H9 (cell line): Measurements from ENCODE around the gene THSD7A. TPM values are rescaled to one million over a fixed set of nuclear protein-coding genes. Genes with fewer than 3 reads are reported as not detected.

Experiments used
- DNase-seq: peaks from one replicate; pipeline ENCODE4 v3.0.0-alpha.2; 2017
- H2AFZ ChIP-seq: one replicate; pipeline ENCODE4 v1.6.1; 2013; ENCODE audit warnings: mild to moderate bottlenecking, low read length, control low read depth, moderate library complexity
- H2AK5ac ChIP-seq: 2 replicates; pipeline ENCODE4 v1.6.1; 2013; ENCODE audit warnings: low read length, control low read depth, mixed read lengths; ENCODE audit not compliant: insufficient read length
- H2BK120ac ChIP-seq: one replicate; pipeline ENCODE4 v1.6.1; 2013; ENCODE audit warnings: low read depth, mild to moderate bottlenecking, low read length, control low read depth, inconsistent platforms; ENCODE audit not compliant: poor library complexity, severe bottlenecking
- H2BK12ac ChIP-seq: 2 replicates; pipeline ENCODE4 v1.6.1; 2013; ENCODE audit warnings: low read length, control low read depth, mixed read lengths, low read depth; ENCODE audit not compliant: insufficient read length
- H2BK15ac ChIP-seq: 2 replicates; pipeline ENCODE4 v1.6.1; 2013; ENCODE audit warnings: low read depth, low read length, control low read depth
- H2BK20ac ChIP-seq: one replicate; pipeline ENCODE4 v1.6.1; 2013; ENCODE audit warnings: low read depth, mild to moderate bottlenecking, low read length, control low read depth, inconsistent platforms; ENCODE audit not compliant: poor library complexity, severe bottlenecking
- H2BK5ac ChIP-seq: 2 replicates; pipeline ENCODE4 v1.6.1; 2013; ENCODE audit warnings: low read length, control low read depth, mixed read lengths; ENCODE audit not compliant: insufficient read length
- H3K14ac ChIP-seq: 2 replicates; pipeline ENCODE4 v1.6.1; 2013; ENCODE audit warnings: low read length, control low read depth; ENCODE audit not compliant: insufficient read depth
- H3K18ac ChIP-seq: 2 replicates; pipeline ENCODE4 v1.6.1; 2013; ENCODE audit warnings: low read depth, mild to moderate bottlenecking, mixed read lengths, low read length, control low read depth; ENCODE audit not compliant: insufficient read length
- H3K23ac ChIP-seq: 2 replicates; pipeline ENCODE4 v1.6.1; 2013; ENCODE audit warnings: low read length, control low read depth, mixed read lengths, low read depth; ENCODE audit not compliant: insufficient read length
- H3K23me2 ChIP-seq: 2 replicates; pipeline ENCODE4 v1.6.1; 2013; ENCODE audit warnings: low read depth, mild to moderate bottlenecking, mixed read lengths, low read length, control low read depth; ENCODE audit not compliant: insufficient read length, poor library complexity, severe bottlenecking
- H3K27ac ChIP-seq: 2 replicates; pipeline ENCODE4 v1.5.1; 2013; ENCODE audit warnings: low read length, control low read depth, mixed read lengths, low read depth; ENCODE audit not compliant: insufficient read length
- H3K27me3 ChIP-seq: 2 replicates; pipeline ENCODE4 v1.6.1; 2013; ENCODE audit warnings: low read length, control low read depth, inconsistent platforms; ENCODE audit not compliant: insufficient read depth
- H3K4ac ChIP-seq: 2 replicates; pipeline ENCODE4 v1.6.1; 2013; ENCODE audit warnings: low read depth, mild to moderate bottlenecking, control low read depth, inconsistent platforms, low read length, moderate library complexity
- H3K4me1 ChIP-seq: 2 replicates; pipeline ENCODE4 v1.6.1; 2013; ENCODE audit warnings: low read length, control low read depth, inconsistent platforms; ENCODE audit not compliant: insufficient read depth
- H3K4me2 ChIP-seq: 2 replicates; pipeline ENCODE4 v1.6.1; 2013; ENCODE audit warnings: low read length, control low read depth, mixed read lengths; ENCODE audit not compliant: insufficient read length, insufficient read depth
- H3K56ac ChIP-seq: 2 replicates; pipeline ENCODE4 v1.6.1; 2013; ENCODE audit warnings: low read depth, mild to moderate bottlenecking, mixed read lengths, low read length, control low read depth; ENCODE audit not compliant: insufficient read length
- H3K79me1 ChIP-seq: 2 replicates; pipeline ENCODE4 v1.6.1; 2013; ENCODE audit warnings: low read depth, mild to moderate bottlenecking, moderate library complexity, low read length, control low read depth, inconsistent platforms; ENCODE audit not compliant: insufficient read depth, poor library complexity, severe bottlenecking
- H3K79me2 ChIP-seq: 2 replicates; pipeline ENCODE4 v1.6.1; 2013; ENCODE audit warnings: low read length, control low read depth, inconsistent platforms; ENCODE audit not compliant: insufficient read depth
- H3K9ac ChIP-seq: 2 replicates; pipeline ENCODE4 v1.6.1; 2013; ENCODE audit warnings: low read length, control low read depth, mixed read lengths; ENCODE audit not compliant: insufficient read length; ENCODE audit errors: extremely low read depth
- H3K9me3 ChIP-seq: one replicate; pipeline ENCODE4 v1.6.1; 2013; ENCODE audit warnings: low read depth, low read length, inconsistent platforms; ENCODE audit not compliant: control insufficient read depth
- H3T11ph ChIP-seq: one replicate; pipeline ENCODE4 v1.6.1; 2013; ENCODE audit warnings: mild to moderate bottlenecking, low read length, control low read depth, inconsistent platforms
- H4K20me1 ChIP-seq: one replicate; pipeline ENCODE4 v1.6.1; 2013; ENCODE audit not compliant: control insufficient read depth, insufficient read length, insufficient read depth
- H4K5ac ChIP-seq: 2 replicates; pipeline ENCODE4 v1.6.1; 2013; ENCODE audit warnings: low read depth, mild to moderate bottlenecking, mixed read lengths, low read length, control low read depth; ENCODE audit not compliant: insufficient read length
- H4K8ac ChIP-seq: replicated peaks from 2 replicates; pipeline ENCODE4 v1.6.1; 2013; ENCODE audit warnings: low read length, control low read depth, mixed read lengths, low read depth; ENCODE audit not compliant: insufficient read length
- H4K91ac ChIP-seq: 2 replicates; pipeline ENCODE4 v1.6.1; 2013; ENCODE audit warnings: low read depth, mild to moderate bottlenecking, moderate library complexity, mixed read lengths, low read length, control low read depth; ENCODE audit not compliant: insufficient read length
- H3K27ac Mint-ChIP-seq, 3 experiments: 2 replicates in 2 of 3; 3 replicates in 1 of 3; pipeline ENCODE4 v1.8.0; 2020 to 2021; ENCODE audit warnings: mixed read lengths in 3 of 3, mild to moderate bottlenecking in 1 of 3, moderate library complexity in 1 of 3
- H3K27me3 Mint-ChIP-seq: 2 replicates; pipeline ENCODE4 v1.8.0; 2021; ENCODE audit warnings: low read depth, mild to moderate bottlenecking, moderate library complexity, mixed read lengths
- H3K36me3 Mint-ChIP-seq, 3 experiments: 2 replicates in 2 of 3; 3 replicates in 1 of 3; pipeline ENCODE4 v1.8.0; 2020 to 2021; ENCODE audit warnings: low read depth in 3 of 3, mixed read lengths in 3 of 3; ENCODE audit not compliant: insufficient read depth in 1 of 3
- H3K4me1 Mint-ChIP-seq, 2 experiments: 2 replicates each; pipeline ENCODE4 v1.8.0; 2020; ENCODE audit warnings: mixed read lengths in 2 of 2
- H3K4me3 Mint-ChIP-seq, 2 experiments: 2 replicates in 1 of 2; 3 replicates in 1 of 2; pipeline ENCODE4 v1.8.0; 2020 to 2021; ENCODE audit warnings: mild to moderate bottlenecking in 2 of 2, mixed read lengths in 2 of 2, moderate library complexity in 1 of 2
- H3K9me3 Mint-ChIP-seq, 2 experiments: 2 replicates in 1 of 2; 3 replicates in 1 of 2; pipeline ENCODE4 v1.8.0; 2020; ENCODE audit warnings: mild to moderate bottlenecking in 2 of 2, mixed read lengths in 2 of 2, moderate library complexity in 1 of 2
- CTCF ChIP-seq: fragments of 200-600 bp; sonication (generic); conservative IDR thresholded peaks from 3 replicates; pipeline ENCODE4 v1.8.0; 2021; ENCODE audit warnings: antibody characterized with exemption, mild to moderate bottlenecking
- WGBS: extraction: QIAGEN DNeasy Blood & Tissue Kit; methylation state at CpG from one replicate; pipeline ENCODE4 v1.1.7; 2013; ENCODE audit warnings: missing lambda C conversion rate, low lambda C conversion rate, mixed read lengths; ENCODE audit not compliant: insufficient read length; ENCODE audit errors: extremely low coverage; 5-methylcytosine and 5-hydroxymethylcytosine counted together
- total RNA-seq: library from RNA; stranded (reverse); gene quantifications from 2 replicates; pipeline ENCODE4 v1.2.1, GENCODE V29; 2021

Gene THSD7A
- total RNA-seq, 1 experiment from 2014 or later: 0.42 TPM

- Histone ChIP-seq H2BK120ac (no peak overlapping the region), H3K4me2 (no peak overlapping the region), H2BK15ac (no peak overlapping the region), H4K20me1 (no peaks in the 10 kb centered on the region), H3K56ac (no peak overlapping the region), H2BK5ac (no peak overlapping the region), H3K23me2 (no peaks in the 10 kb centered on the region), H3K79me1 (no peaks in the 10 kb centered on the region), H2AFZ (no peak overlapping the region), H2BK20ac (no peak overlapping the region), H3K23ac (no peak overlapping the region), H2AK5ac (no peak overlapping the region), H3K27ac (no peak overlapping the region), H4K91ac (no peak overlapping the region), H3K9ac (no peak overlapping the region), H3K14ac (no peak overlapping the region), H4K8ac (no peak overlapping the region), H3K27me3 (no peaks in the 10 kb centered on the region), H3K18ac (no peak overlapping the region), H3K9me3 (no peaks in the 10 kb centered on the region), H3K4me1 (no peaks in the 10 kb centered on the region; the same call in 1 of the 2 replicates), H2BK12ac (no peak overlapping the region), H4K5ac (no peak overlapping the region), H3K4ac (no peak overlapping the region), H3T11ph (no peak overlapping the region), H3K79me2 (no peaks in the 10 kb centered on the region)
- TF ChIP-seq CTCF: no peak
- no peak overlapping the region for H3K27ac Mint-ChIP-seq
- H3K9me3 Mint-ChIP-seq: no peaks in the 10 kb centered on the region
- H3K4me1 Mint-ChIP-seq: peaks cover 0 to under 1% of the 10 kb centered on the region in 2 experiments; a peak in 1 of 4 replicates
- no peaks in the 10 kb centered on the region for H3K36me3 Mint-ChIP-seq
- H3K27me3 Mint-ChIP-seq: no peaks in the 10 kb centered on the region
- WGBS: no CpG with 5 or more reads among the region's 1 CpG
- H3K4me3 Mint-ChIP-seq: no peak overlapping the region
- DNase-seq: no peak
These were observed 258.8 kb downstream of the THSD7A start for GRCh38 chr7:11573128-11573750.
